Nasal cavity respiratory epithelium epithelial cell of viscerocranial mucosa (primary cell): ENCODE data around the gene SRRM3. TPM values are rescaled to one million over a fixed set of nuclear protein-coding genes. Genes with fewer than 3 reads are reported as not detected.

Experiments used
- total RNA-seq: library from RNA; depleted of rRNA; stranded (reverse); fragments of >200 nt; gene quantifications from 2 replicates; pipeline ENCODE4 v1.2.3, GENCODE V29; 2014

SRRM3 gene
- 0.34 and 2.1 TPM in 2 replicates for total RNA-seq

GRCh38 chr7:76201732-76202665 lies at the start of gene SRRM3:
Gene SRRM3, plus strand, starts transcription at chr7:76201896. Its CDS starts 33,171 bp downstream, at chr7:76235067.

GRCh38 chr7:76302347-76303201 lies 100.9 kb downstream of the SRRM3 start, which contains the start of gene HSPB1:
Gene HSPB1, plus strand, starts transcription at chr7:76302673. Its CDS starts 40 bp downstream, at chr7:76302713.

Other genes starting within 250 kb of the SRRM3 start
- gene TMEM120A, start 207.3 kb upstream of the SRRM3 start, total RNA-seq: 15.8 and 18.5 TPM in 2 replicates
- gene STYXL1, start 153.9 kb upstream of the SRRM3 start, total RNA-seq: 53.7 and 81.3 TPM in 2 replicates
- 48.9 and 56.8 TPM in 2 replicates for gene MDH2, start 153.8 kb upstream of the SRRM3 start, total RNA-seq
- 91.9 and 557 TPM in 2 replicates for gene HSPB1, start 100.8 kb downstream of the SRRM3 start, total RNA-seq
- gene YWHAG, start 157.1 kb downstream of the SRRM3 start, total RNA-seq: 149 and 260 TPM in 2 replicates
- gene SSC4D, start 207.8 kb downstream of the SRRM3 start, total RNA-seq: 1.0 and 17.3 TPM in 2 replicates
- gene ZP3, start 223.1 kb downstream of the SRRM3 start, total RNA-seq: 19.1 and 19.4 TPM in 2 replicates